OCI-LY3 (cell line): ENCODE results near the gene ZKSCAN4.

Experiments used
- H2AFZ ChIP-seq: fragments of 200-600, 300-600 bp; shearing (Covaris generic); 2 replicates; pipeline ENCODE4 v1.6.0; 2014; ENCODE audit warnings: antibody characterized with exemption, low read depth, low read length
- H3K27ac ChIP-seq: fragments of 200-600, 300-600 bp; sonication (generic); 2 replicates; pipeline ENCODE4 v1.5.1; 2014; ENCODE audit warnings: mild to moderate bottlenecking, low read length, moderate library complexity, mixed read lengths
- H3K27me3 ChIP-seq: fragments of 200-600, 300-600 bp; sonication (generic); 2 replicates; pipeline ENCODE4 v1.6.1; 2014; ENCODE audit warnings: low read depth, low read length, mixed read lengths
- H3K36me3 ChIP-seq: fragments of 200-600, 300-600 bp; sonication (generic); replicated peaks from 2 replicates; pipeline ENCODE3; 2014; ENCODE audit warnings: low read depth, low read length, mixed read lengths
- H3K4me1 ChIP-seq: fragments of 300-600, 200-600 bp; sonication (generic); 2 replicates; pipeline ENCODE4 v1.6.1; 2014; ENCODE audit warnings: low read length, mixed read lengths
- H3K4me2 ChIP-seq: fragments of 200-600, 300-600 bp; sonication (generic); 2 replicates; pipeline ENCODE4 v1.6.1; 2014; ENCODE audit warnings: low read length, mixed read lengths
- H3K4me3 ChIP-seq: fragments of 300-600, 200-600 bp; sonication (generic); 2 replicates; pipeline ENCODE4 v1.5.1; 2014; ENCODE audit warnings: antibody characterized with exemption, mild to moderate bottlenecking, low read length, moderate library complexity
- H3K79me2 ChIP-seq: fragments of 300-600, 200-600 bp; shearing (Covaris generic); 2 replicates; pipeline ENCODE4 v1.6.1; 2014; ENCODE audit warnings: mild to moderate bottlenecking, low read length, mixed read lengths
- H3K9ac ChIP-seq: fragments of 300-600, 200-600 bp; shearing (Covaris generic); 2 replicates; pipeline ENCODE4 v1.6.0; 2014; ENCODE audit warnings: mild to moderate bottlenecking, low read length, moderate library complexity
- H3K9me3 ChIP-seq: fragments of 200-600, 300-600 bp; shearing (Covaris generic); 2 replicates; pipeline ENCODE4 v1.6.1; 2014; ENCODE audit warnings: low read length, mixed read lengths; ENCODE audit not compliant: insufficient read depth
- H4K20me1 ChIP-seq: fragments of 200-600, 300-600 bp; sonication (generic); 2 replicates; pipeline ENCODE4 v1.6.1; 2016; ENCODE audit warnings: low read length, mixed read lengths; ENCODE audit not compliant: insufficient read depth
- EZH2phosphoT487 ChIP-seq: fragments of 200-600 bp; shearing (Covaris generic); IDR thresholded peaks from 2 replicates; pipeline ENCODE4 v1.6.1; 2018; ENCODE audit warnings: antibody characterized with exemption, mixed run types, low read depth
- TF ChIP-seq, protein P1 (sequence below): fragments of 200-600, 300-600 bp; sonication (generic); IDR thresholded peaks from 2 replicates; pipeline ENCODE4 v1.5.1; 2014; ENCODE audit warnings: antibody characterized with exemption, low read length, low read depth

Gene ZKSCAN4

DNA sequence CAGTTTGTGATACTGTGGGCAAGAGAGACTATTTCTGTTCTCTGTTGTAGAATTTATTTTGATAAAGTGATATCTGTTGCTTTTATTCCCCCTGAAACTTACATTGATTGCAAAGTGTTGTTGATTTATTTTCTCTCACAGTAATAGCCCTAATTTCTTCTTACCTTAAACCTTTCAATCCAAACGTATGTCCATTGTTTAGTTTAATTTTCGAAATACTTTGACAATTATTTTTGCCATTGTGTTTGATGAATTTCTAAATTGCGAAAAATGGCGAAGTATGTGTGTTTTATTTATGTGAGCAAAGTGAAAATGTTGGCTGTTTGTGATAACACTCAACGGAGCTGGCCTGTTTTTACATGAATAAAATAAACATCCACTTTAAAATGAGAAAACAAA lies 14.5 kb upstream of the ZKSCAN4 start:
- no peaks in the 10 kb centered on the region for H4K20me1 ChIP-seq
- no peaks in the 10 kb centered on the region for H3K27me3 ChIP-seq
- H3K27ac ChIP-seq, result peak overlapping the region; percentile 63
- peaks cover 12% of the 10 kb centered on the region for H3K79me2 ChIP-seq
- peak overlapping the region; percentile 86 for H3K4me2 ChIP-seq
- H3K9ac ChIP-seq, result peak overlapping the region; percentile 85
- H3K4me1 ChIP-seq, result peaks cover 10% of the 10 kb centered on the region
- peak overlapping the region; percentile 93 for H3K4me3 ChIP-seq
- no peaks in the 10 kb centered on the region for H3K36me3 ChIP-seq
- TF ChIP-seq EZH2phosphoT487, result no peak
- TF ChIP-seq, protein P1, sequence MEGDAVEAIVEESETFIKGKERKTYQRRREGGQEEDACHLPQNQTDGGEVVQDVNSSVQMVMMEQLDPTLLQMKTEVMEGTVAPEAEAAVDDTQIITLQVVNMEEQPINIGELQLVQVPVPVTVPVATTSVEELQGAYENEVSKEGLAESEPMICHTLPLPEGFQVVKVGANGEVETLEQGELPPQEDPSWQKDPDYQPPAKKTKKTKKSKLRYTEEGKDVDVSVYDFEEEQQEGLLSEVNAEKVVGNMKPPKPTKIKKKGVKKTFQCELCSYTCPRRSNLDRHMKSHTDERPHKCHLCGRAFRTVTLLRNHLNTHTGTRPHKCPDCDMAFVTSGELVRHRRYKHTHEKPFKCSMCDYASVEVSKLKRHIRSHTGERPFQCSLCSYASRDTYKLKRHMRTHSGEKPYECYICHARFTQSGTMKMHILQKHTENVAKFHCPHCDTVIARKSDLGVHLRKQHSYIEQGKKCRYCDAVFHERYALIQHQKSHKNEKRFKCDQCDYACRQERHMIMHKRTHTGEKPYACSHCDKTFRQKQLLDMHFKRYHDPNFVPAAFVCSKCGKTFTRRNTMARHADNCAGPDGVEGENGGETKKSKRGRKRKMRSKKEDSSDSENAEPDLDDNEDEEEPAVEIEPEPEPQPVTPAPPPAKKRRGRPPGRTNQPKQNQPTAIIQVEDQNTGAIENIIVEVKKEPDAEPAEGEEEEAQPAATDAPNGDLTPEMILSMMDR, result no peak
- H2AFZ ChIP-seq, result peak overlapping the region; percentile 92
- no peaks in the 10 kb centered on the region for H3K9me3 ChIP-seq

DNA sequence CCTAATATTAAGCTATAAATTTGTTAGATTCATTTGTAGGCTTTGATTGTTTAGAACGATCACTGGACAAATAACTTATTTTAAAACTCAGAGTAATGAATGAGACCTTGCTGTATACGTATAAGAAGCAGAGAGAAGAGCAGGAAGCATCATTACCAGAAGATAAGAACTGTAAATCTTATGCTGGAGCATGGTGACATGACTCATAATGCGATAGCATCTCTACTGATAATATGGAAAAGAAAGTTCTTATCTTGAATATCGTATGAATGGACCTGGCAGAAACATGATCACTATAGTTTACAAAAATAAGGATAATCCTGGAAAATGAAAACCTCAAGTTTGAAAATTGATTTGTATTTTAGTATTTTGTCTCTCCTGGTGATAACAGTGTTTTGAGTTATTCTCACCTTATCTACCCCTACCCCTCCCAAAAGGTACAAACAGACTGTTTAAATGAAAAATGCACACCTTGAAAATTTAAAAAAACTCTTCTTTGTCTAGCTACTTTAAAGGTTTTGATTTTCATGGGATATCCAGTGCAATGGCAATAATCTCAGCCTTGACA lies 12.8 kb upstream of the ZKSCAN4 start:
- H3K4me1 ChIP-seq, result peaks cover 10% of the 10 kb centered on the region
- no peak overlapping the region for H3K9ac ChIP-seq
- H3K4me3 ChIP-seq, result no peak overlapping the region
- H3K9me3 ChIP-seq, result no peaks in the 10 kb centered on the region
- no peaks in the 10 kb centered on the region for H4K20me1 ChIP-seq
- H3K36me3 ChIP-seq, result no peaks in the 10 kb centered on the region
- H3K27ac ChIP-seq, result no peak overlapping the region
- H3K4me2 ChIP-seq, result no peak overlapping the region
- no peak for TF ChIP-seq EZH2phosphoT487
- TF ChIP-seq, protein P1, result no peak
- peaks cover 12% of the 10 kb centered on the region for H3K79me2 ChIP-seq
- no peak overlapping the region for H2AFZ ChIP-seq
- no peaks in the 10 kb centered on the region for H3K27me3 ChIP-seq

DNA sequence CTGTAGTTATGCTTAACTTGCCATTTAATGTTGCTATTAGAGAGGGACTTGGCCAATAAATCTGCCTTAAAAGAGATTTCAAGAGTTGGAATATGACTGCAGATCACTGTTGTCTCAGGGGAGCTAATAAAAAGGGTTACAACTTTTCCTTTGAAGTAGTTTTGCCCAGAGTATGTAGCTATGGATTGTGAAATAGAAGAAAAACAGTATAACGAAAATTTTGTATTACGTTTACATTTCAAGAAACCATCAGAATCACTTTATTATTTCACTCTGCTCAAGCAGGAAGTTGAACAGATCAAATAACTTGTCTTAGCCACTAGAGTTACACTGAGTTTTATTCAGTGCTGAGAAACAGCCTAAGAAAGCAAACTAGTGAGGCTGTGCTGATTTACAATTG lies 11.9 kb upstream of the ZKSCAN4 start:
- no peak overlapping the region; the same call in 1 of the 2 replicates for H2AFZ ChIP-seq
- H3K4me3 ChIP-seq, result no peak overlapping the region
- no peaks in the 10 kb centered on the region for H3K36me3 ChIP-seq
- no peak overlapping the region for H3K4me2 ChIP-seq
- no peaks in the 10 kb centered on the region for H3K27me3 ChIP-seq
- peaks cover 12% of the 10 kb centered on the region for H3K79me2 ChIP-seq
- TF ChIP-seq EZH2phosphoT487, result no peak
- TF ChIP-seq, protein P1, result no peak
- H3K9me3 ChIP-seq, result no peaks in the 10 kb centered on the region
- H3K27ac ChIP-seq, result no peak overlapping the region
- H3K9ac ChIP-seq, result no peak overlapping the region
- no peaks in the 10 kb centered on the region for H4K20me1 ChIP-seq
- peaks cover 10% of the 10 kb centered on the region for H3K4me1 ChIP-seq

DNA sequence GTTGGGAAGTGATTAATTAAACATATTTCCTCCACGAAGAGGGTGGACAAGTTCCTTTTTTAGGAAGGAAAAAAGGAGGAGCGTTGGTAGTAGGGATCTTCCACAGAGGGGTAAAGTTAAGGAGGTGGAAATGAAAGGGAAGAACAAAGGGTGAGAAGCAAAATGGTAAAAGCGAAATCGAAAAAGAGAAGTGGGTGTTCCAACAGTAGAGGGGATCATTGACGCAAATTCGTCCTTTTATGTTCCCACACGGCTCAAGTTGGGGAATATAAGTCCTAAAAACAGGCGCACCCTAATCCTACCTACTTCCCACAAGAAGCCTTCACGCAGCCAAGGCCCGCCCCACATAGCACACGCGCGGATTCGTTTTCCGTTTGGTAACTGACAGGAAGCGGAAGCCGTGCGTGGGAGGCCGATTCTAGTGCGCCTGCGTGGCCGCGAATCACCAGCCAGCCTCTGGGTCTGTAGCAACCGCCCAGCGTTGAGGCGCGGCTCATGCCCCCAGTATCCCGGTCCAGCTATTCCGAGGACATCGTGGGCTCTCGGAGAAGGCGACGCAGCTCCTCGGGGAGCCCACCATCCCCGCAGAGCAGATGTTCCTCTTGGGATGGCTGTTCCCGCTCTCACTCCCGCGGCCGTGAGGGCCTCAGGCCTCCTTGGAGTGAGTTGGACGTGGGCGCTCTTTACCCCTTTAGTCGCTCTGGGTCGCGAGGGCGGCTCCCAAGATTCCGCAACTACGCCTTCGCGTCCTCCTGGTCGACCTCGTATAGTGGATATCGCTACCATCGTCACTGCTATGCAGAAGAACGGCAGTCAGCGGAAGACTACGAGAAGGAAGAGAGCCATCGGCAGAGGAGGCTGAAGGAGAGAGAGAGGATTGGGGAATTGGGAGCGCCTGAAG lies 7.1 kb upstream of the ZKSCAN4 start, which contains the start of gene NKAPL:
Gene NKAPL, plus strand, starts transcription at position 421 of the 901 bp plus-strand sequence. Its CDS starts 75 bp downstream, at position 496.
- Histone ChIP-seq H4K20me1 (no peaks in the 10 kb centered on the region), H3K4me3 (no peak within 1 kb of the TSS), H3K36me3 (no peaks in the 10 kb centered on the region), H3K9me3 (no peaks in the 10 kb centered on the region), H3K9ac (no peak within 1 kb of the TSS), H3K79me2 (no peaks in the 10 kb centered on the region), H3K4me2 (no peak within 1 kb of the TSS), H3K27ac (no peak within 1 kb of the TSS), H3K4me1 (no peaks in the 10 kb centered on the region), H3K27me3 (no peaks in the 10 kb centered on the region), H2AFZ (no peak within 1 kb of the TSS)
- no peak for TF ChIP-seq EZH2phosphoT487
- TF ChIP-seq, protein P1, result no peak
